GM12878 (cell line): ENCODE results near the gene UBE2I. TPM values are rescaled to one million over a fixed set of nuclear protein-coding genes. Genes with fewer than 3 reads are reported as not detected.

Source experiments
- ATAC-seq: fragments of 200-7000 bp; cut with Tn5 transposase; 3 replicates; pipeline ENCODE4 v1.9.1; 2020; ENCODE audit warnings: mild to moderate bottlenecking, moderate library complexity
- BruUV-seq: library from RNA; stranded (reverse); fragments of 400-500 nt; replicated peaks from 2 replicates; lab custom pipeline; 2021; lab: Mats Ljungman, UMichigan
- CTCF ChIA-PET: fragments of 300-600 bp; sonication (Branson Sonifier 250); formaldehyde crosslinking; extraction: SDS; loops from one replicate; lab custom pipeline; 2021; ENCODE audit warnings: inconsistent platforms; lab: Yijun Ruan, JAX
- POLR2A ChIA-PET: fragments of 350-600 bp; formaldehyde crosslinking; extraction: SDS; loops from one replicate; lab custom pipeline; 2021; ENCODE audit warnings: inconsistent platforms; lab: Charles Lee
- RAD21 ChIA-PET: fragments of 300-600 bp; sonication (Branson Sonifier 250); formaldehyde crosslinking; loops from one replicate; lab custom pipeline; 2023; ENCODE audit warnings: antibody characterized with exemption; ENCODE audit not compliant: unreplicated experiment; lab: Charles Lee
- SMC1A ChIA-PET: fragments of 300-600 bp; sonication (Branson Sonifier 250); formaldehyde crosslinking; loops from one replicate; lab custom pipeline; 2023; ENCODE audit not compliant: unreplicated experiment, uncharacterized antibody; lab: Charles Lee
- DNase-seq: peaks from one replicate; pipeline ENCODE4 v3.0.0-alpha.2; 2011; ENCODE audit warnings: low read depth, low spot score
- FAIRE-seq: peaks from 3 replicates; lab custom pipeline; 2011; peaks lifted over from hg19 to GRCh38; lab: Jason Lieb, UNC
- H2AFZ ChIP-seq: 2 replicates; pipeline ENCODE4 v1.6.0; 2011; ENCODE audit warnings: low read depth, low read length, control low read depth; ENCODE audit not compliant: control insufficient read depth
- H3K27ac ChIP-seq: 2 replicates; pipeline ENCODE4 v1.5.1; 2011; ENCODE audit warnings: control low read depth; ENCODE audit not compliant: control insufficient read depth, insufficient read depth
- H3K27me3 ChIP-seq, 2 experiments: replicated peaks in 1 of 2; 2 replicates each; pipeline versions ENCODE4 v1.6.0 to v1.6.1; 2011; ENCODE audit warnings: low read length in 1 of 2; ENCODE audit not compliant: control insufficient read depth in 2 of 2, insufficient read depth in 2 of 2
- H3K36me3 ChIP-seq, 2 experiments: 2 replicates each; pipeline ENCODE4 v1.5.1; 2011; ENCODE audit warnings: low read length in 1 of 2; ENCODE audit not compliant: control insufficient read depth in 2 of 2, insufficient read depth in 2 of 2
- H3K4me1 ChIP-seq: 2 replicates; pipeline ENCODE4 v1.6.1; 2011; ENCODE audit warnings: mild to moderate bottlenecking, low read length, moderate library complexity, mixed read lengths; ENCODE audit not compliant: control insufficient read depth, insufficient read depth
- H3K4me2 ChIP-seq: 2 replicates; pipeline ENCODE4 v1.6.0; 2011; ENCODE audit warnings: control low read depth; ENCODE audit not compliant: control insufficient read depth, insufficient read depth
- H3K4me3 ChIP-seq: fragments of 200-600 bp; sonication (generic); 2 replicates; pipeline ENCODE4 v1.5.1; 2016
- H3K79me2 ChIP-seq: 2 replicates; pipeline ENCODE4 v1.6.0; 2011; ENCODE audit warnings: low read length; ENCODE audit not compliant: control insufficient read depth, insufficient read depth
- H3K9ac ChIP-seq: 2 replicates; pipeline ENCODE4 v1.8.0; 2011; ENCODE audit warnings: low read length, control low read depth, mixed read lengths; ENCODE audit not compliant: control insufficient read depth, insufficient read depth
- H3K9me3 ChIP-seq: replicated peaks from 3 replicates; pipeline ENCODE4 v1.5.1; 2011; ENCODE audit warnings: mild to moderate bottlenecking, low read length; ENCODE audit not compliant: control insufficient read depth, insufficient read depth
- H4K20me1 ChIP-seq: 2 replicates; pipeline ENCODE4 v1.6.0; 2011; ENCODE audit not compliant: control insufficient read depth, insufficient read depth
- CEBPZ ChIP-seq: fragments of 150-350 bp; IDR thresholded peaks from 2 replicates; pipeline ENCODE4 v1.6.1; 2016; ENCODE audit warnings: low read depth, low read length
- ELK1 ChIP-seq: IDR thresholded peaks from 2 replicates; pipeline ENCODE4 v1.6.1; 2012; ENCODE audit warnings: low read depth, low read length, improper control_type of control experiment
- IRF5 ChIP-seq: fragments of 450-650 bp; IDR thresholded peaks from 2 replicates; pipeline ENCODE4 v1.6.1; 2017; ENCODE audit warnings: borderline replicate concordance
- MLLT1 ChIP-seq: fragments of 450-650 bp; IDR thresholded peaks from 2 replicates; pipeline ENCODE4 v1.6.1; 2016; ENCODE audit warnings: mild to moderate bottlenecking
- PAX5 ChIP-seq: IDR thresholded peaks from 2 replicates; pipeline ENCODE4 v1.6.1; 2011; ENCODE audit warnings: low read depth, low read length, borderline replicate concordance
- RUNX3 ChIP-seq: IDR thresholded peaks from 2 replicates; pipeline ENCODE4 v1.6.1; 2012; ENCODE audit warnings: low read length, inconsistent platforms
- SP1 ChIP-seq: IDR thresholded peaks from one replicate; pipeline ENCODE4 v1.6.1; 2011; ENCODE audit warnings: low read depth, low read length
- SREBF2 ChIP-seq: IDR thresholded peaks from 2 replicates; pipeline ENCODE4 v1.6.1; 2012; ENCODE audit warnings: mild to moderate bottlenecking, low read length
- SUZ12 ChIP-seq: fragments of 200-600 bp; sonication (generic); IDR thresholded peaks from one replicate; pipeline ENCODE4 v1.6.1; 2018; ENCODE audit warnings: antibody characterized with exemption, mild to moderate bottlenecking; ENCODE audit not compliant: unreplicated experiment
- YBX1 ChIP-seq: fragments of 450-650 bp; IDR thresholded peaks from 2 replicates; pipeline ENCODE4 v1.6.1; 2016; ENCODE audit warnings: antibody characterized with exemption
- ZNF24 ChIP-seq: fragments of 450-650 bp; IDR thresholded peaks from 2 replicates; pipeline ENCODE4 v1.6.1; 2017; ENCODE audit warnings: antibody characterized with exemption, mild to moderate bottlenecking
- ZNF592 ChIP-seq: fragments of 450-650 bp; IDR thresholded peaks from 2 replicates; pipeline ENCODE4 v1.6.1; 2017; ENCODE audit warnings: mild to moderate bottlenecking, moderate library complexity
- WGBS: methylation state at CpG from one replicate; pipeline ENCODE4 v1.1.6; 2016; ENCODE audit warnings: low lambda C conversion rate; ENCODE audit not compliant: insufficient replicate concordance, insufficient coverage; ENCODE audit errors: missing lambda C conversion rate; 5-methylcytosine and 5-hydroxymethylcytosine counted together
- in situ Hi-C: fragments of 300-500 bp; cut with MboI; formaldehyde crosslinking; loops from 9 replicates; pipeline ENCODE4 v1.14.3; 2018; ENCODE audit warnings: mixed read lengths
- intact Hi-C: fragments of 100-400 bp; cut with micrococcal nuclease; formaldehyde crosslinking; loops from one replicate; pipeline ENCODE4 v1.14.2; 2022; ENCODE audit not compliant: unreplicated experiment
- polyA plus RNA-seq, 11 experiments: library from polyadenylated mRNA; depleted of rRNA in 4 of 11; unstranded in 6 of 11; stranded (reverse) in 5 of 11; fragments of >200 nt; fragmentation: Nextera tagmentation in 4 of 11; fragmentation: Illumina TruSeq in 1 of 11; extraction: Ambion mirVana in 4 of 11; extraction: Trizol in 1 of 11; gene quantifications; 1 replicate in 1 of 11; 2 replicates in 10 of 11; pipeline versions ENCODE4 v1.2.1 to v1.2.3, GENCODE V29; 2011 to 2016; ENCODE audit warnings: inconsistent platforms in 2 of 11, missing spikeins in 2 of 11, low read depth in 1 of 11
- total RNA-seq, 4 experiments: library from RNA; depleted of rRNA in 3 of 4; stranded (reverse); fragments of >200 nt in 3 of 4; fragmentation: Illumina TruSeq in 1 of 4; extraction: Trizol in 1 of 4; gene quantifications; 2 replicates each; pipeline versions ENCODE4 v1.2.1 to v1.2.3, GENCODE V29; 2013 to 2021

UBE2I gene
- total and polyA plus RNA-seq, 10 of the 15 experiments (the other 5 are each of a cell fraction or from before 2014, with no cell fraction given), result 47.5 to 243 (median 194) TPM

- ATAC-seq (no peak), FAIRE-seq (no peak), DNase-seq (no peak)
- Histone ChIP-seq H3K27ac (no peak overlapping the region), H4K20me1 (no peaks in the 10 kb centered on the region), H2AFZ (no peak overlapping the region), H3K4me1 (peaks cover 8% of the 10 kb centered on the region), H3K4me3 (no peak overlapping the region), H3K27me3 (no peaks in the 10 kb centered on the region), H3K9ac (no peak overlapping the region), H3K4me2 (no peak overlapping the region), H3K9me3 (no peaks in the 10 kb centered on the region), H3K36me3 (no peaks in the 10 kb centered on the region; a peak in 1 of 4 replicates), H3K79me2 (peaks cover 27% of the 10 kb centered on the region)
- CTCF ChIA-PET, result interaction anchor here (0.7 to 1.7 kb wide), 2 partner anchors 8 to 9 kb away, joined by 4 to 11 read pairs; no protein-coding TSS in a partner anchor
- 87% methylated on average over 35 of the region's 49 CpGs for WGBS
- RAD21 ChIA-PET, result no interaction called here
- SMC1A ChIA-PET, result no interaction called here
- BruUV-seq, result no TSS peak
- POLR2A ChIA-PET, result no interaction called here
- intact Hi-C loops (no loop called here), in situ Hi-C loops (no loop called here)
- TF ChIP-seq SREBF2 (no peak), ZNF24 (no peak), SUZ12 (no peak), CEBPZ (no peak), MLLT1 (no peak), ZNF592 (no peak), YBX1 (no peak), SP1 (no peak), RUNX3 (no peak), ELK1 (no peak), PAX5 (no peak), IRF5 (no peak)
Observed at GRCh38 chr16:1354815-1355540, 45.5 kb downstream of the UBE2I start.
